ENCODE measurements around the gene UGT1A8. TPM values are rescaled to one million over a fixed set of nuclear protein-coding genes. Genes with fewer than 3 reads are reported as not detected.

The UGT1A8 gene
- total and polyA plus RNA-seq, 2 donors (not counting 1 experiment from before 2014, with no cell fraction given) = not detected

- Histone ChIP-seq H3K36me3 (replicated peaks in 1 of 2; ENCODE audit: control extremely low read depth in 1 of 2, control insufficient read depth in 1 of 2, extremely low read depth in 1 of 2, insufficient read depth in 2 of 2, low read length in 1 of 2) (no peaks in the 10 kb centered on the region), H3K27me3 (replicated peaks in 1 of 4; ENCODE audit: control extremely low read depth in 1 of 4, control insufficient read depth in 3 of 4, insufficient read depth in 4 of 4, low read length in 3 of 4) (peaks cover 0 to 3% (median 0%) of the 10 kb centered on the region in 4 experiments), H4K20me1 (ENCODE audit: control insufficient read depth, insufficient read depth, low read length, poor library complexity, severe bottlenecking) (no peaks in the 10 kb centered on the region), H3K4me1 (ENCODE audit: control insufficient read depth in 2 of 2, insufficient read depth in 2 of 2, low read length in 2 of 2) (no peaks in the 10 kb centered on the region), H3K9ac (ENCODE audit: low read length) (no peak overlapping the region), H3K9me3 (ENCODE audit: control extremely low read depth in 1 of 3, control insufficient read depth in 2 of 3, insufficient read depth in 1 of 3, low read length in 2 of 3) (no peaks in the 10 kb centered on the region), H3K4me2 (replicated peaks; ENCODE audit: low read depth, low read length, poor library complexity, severe bottlenecking) (no peak overlapping the region), H3K79me2 (ENCODE audit: control insufficient read depth, insufficient read depth, low read length) (no peaks in the 10 kb centered on the region), H3K27ac (ENCODE audit: low read length in 2 of 2) (no peak overlapping the region), H2AFZ (ENCODE audit: insufficient read depth, low read depth, low read length, poor library complexity, severe bottlenecking) (no peak overlapping the region), H3K4me3 (ENCODE audit: control extremely low read depth in 1 of 5, extremely low read depth in 1 of 5, insufficient read depth in 1 of 5, low read depth in 2 of 5, low read length in 4 of 5) (no peak overlapping the region)
- TF ChIP-seq CTCF (IDR thresholded peaks at IDR 0.05) = no peak
- no peak for TF ChIP-seq EZH2 (IDR thresholded peaks at IDR 0.05; ENCODE audit: borderline replicate concordance, insufficient read depth, low read depth, low read length, poor library complexity, severe bottlenecking)
- ATAC-seq (ENCODE audit: low read depth) (no peak), DNase-seq (no peak)
- no peaks in the 10 kb centered on the region for H3K9me3 Mint-ChIP-seq (ENCODE audit: insufficient read depth)
- H3K27me3 Mint-ChIP-seq = peaks cover 21% of the 10 kb centered on the region
- no peak overlapping the region for H3K27ac Mint-ChIP-seq
- CTCF ChIA-PET = no interaction called here
- POLR2A ChIA-PET = no interaction called here
- H3K4me3 Mint-ChIP-seq = no peak overlapping the region
- WGBS (ENCODE audit: insufficient coverage) = no CpG with 5 or more reads among the region's 4 CpGs
- H3K4me1 Mint-ChIP-seq = no peaks in the 10 kb centered on the region
- intact Hi-C loops (cut with micrococcal nuclease) = no loop called here
Observed at GRCh38 chr2:233674995-233675394, 57.6 kb downstream of the UGT1A8 start.

DNA sequence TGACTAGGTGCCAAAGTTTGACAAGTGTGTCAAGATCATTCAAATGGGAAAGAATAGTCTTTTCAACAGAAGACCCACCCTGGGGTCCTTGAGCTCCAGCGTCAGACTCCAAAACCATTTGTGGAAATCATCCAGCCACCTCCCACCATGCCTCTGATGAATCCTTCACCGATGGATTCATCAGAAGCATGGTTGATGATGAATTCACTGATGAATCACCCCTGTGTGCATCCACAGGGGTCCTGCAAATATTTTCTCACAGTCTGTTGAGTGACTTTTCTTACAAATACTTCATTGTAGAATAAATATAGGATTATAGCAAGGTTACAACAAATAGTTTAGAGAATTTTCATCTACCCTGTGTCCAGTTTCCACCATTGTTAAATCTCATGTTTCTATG is 58.6 kb downstream of the UGT1A8 start:
- Histone ChIP-seq H3K79me2 (ENCODE audit: control insufficient read depth, insufficient read depth, low read length) (no peaks in the 10 kb centered on the region), H3K4me3 (ENCODE audit: control extremely low read depth in 1 of 5, extremely low read depth in 1 of 5, insufficient read depth in 1 of 5, low read depth in 2 of 5, low read length in 4 of 5) (no peak overlapping the region), H3K27ac (ENCODE audit: low read length in 2 of 2) (no peak overlapping the region), H2AFZ (ENCODE audit: insufficient read depth, low read depth, low read length, poor library complexity, severe bottlenecking) (no peak overlapping the region), H3K9ac (ENCODE audit: low read length) (no peak overlapping the region), H3K36me3 (replicated peaks in 1 of 2; ENCODE audit: control extremely low read depth in 1 of 2, control insufficient read depth in 1 of 2, extremely low read depth in 1 of 2, insufficient read depth in 2 of 2, low read length in 1 of 2) (no peaks in the 10 kb centered on the region), H3K27me3 (replicated peaks in 1 of 4; ENCODE audit: control extremely low read depth in 1 of 4, control insufficient read depth in 3 of 4, insufficient read depth in 4 of 4, low read length in 3 of 4) (peaks cover 0 to 3% (median 0%) of the 10 kb centered on the region in 4 experiments), H3K9me3 (ENCODE audit: control extremely low read depth in 1 of 3, control insufficient read depth in 2 of 3, insufficient read depth in 1 of 3, low read length in 2 of 3) (no peaks in the 10 kb centered on the region), H4K20me1 (ENCODE audit: control insufficient read depth, insufficient read depth, low read length, poor library complexity, severe bottlenecking) (no peaks in the 10 kb centered on the region), H3K4me2 (replicated peaks; ENCODE audit: low read depth, low read length, poor library complexity, severe bottlenecking) (no peak overlapping the region), H3K4me1 (ENCODE audit: control insufficient read depth in 2 of 2, insufficient read depth in 2 of 2, low read length in 2 of 2) (no peaks in the 10 kb centered on the region)
- Mint-ChIP-seq H3K9me3 (ENCODE audit: insufficient read depth) (no peaks in the 10 kb centered on the region), H3K27ac (no peak overlapping the region), H3K4me1 (no peaks in the 10 kb centered on the region), H3K27me3 (peaks cover 14% of the 10 kb centered on the region), H3K4me3 (no peak overlapping the region)
- ChIA-PET CTCF (no interaction called here), POLR2A (no interaction called here)
- no peak for TF ChIP-seq EZH2 (IDR thresholded peaks at IDR 0.05; ENCODE audit: borderline replicate concordance, insufficient read depth, low read depth, low read length, poor library complexity, severe bottlenecking)
- no peak for TF ChIP-seq CTCF (IDR thresholded peaks at IDR 0.05)
- intact Hi-C loops (cut with micrococcal nuclease) = no loop called here
- 100% methylated on average over 1 of the region's 2 CpGs for WGBS (ENCODE audit: insufficient coverage)
- DNase-seq (no peak), ATAC-seq (ENCODE audit: low read depth) (no peak)

Measured in B cell (primary cell).